ENCODE measurements around the gene UST.
"Not testable (repeated sequence)": the region's sequence is repeated elsewhere in the genome, so short reads cannot be mapped to it uniquely, and the experiment has no call there.

UST gene

DNA sequence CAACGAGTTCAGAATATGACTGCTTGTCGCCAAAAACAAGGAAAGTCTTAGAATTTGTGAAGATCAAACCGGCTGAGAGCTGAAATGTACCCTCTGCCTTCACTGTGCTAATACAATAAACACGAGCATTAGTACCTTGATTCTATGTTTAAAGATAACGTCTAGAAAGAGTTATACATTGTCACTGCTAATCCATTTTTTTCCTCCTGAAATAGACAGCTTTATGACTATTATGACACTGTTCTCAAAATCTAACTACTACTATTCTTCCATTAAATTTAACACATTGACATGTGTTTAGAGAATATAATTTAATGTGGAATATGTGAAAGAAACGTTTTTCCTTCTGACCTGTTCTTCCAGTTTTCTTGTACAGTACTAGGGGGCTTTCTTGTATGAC lies 204.8 kb downstream of the UST start:
- TF ChIP-seq, protein P1, sequence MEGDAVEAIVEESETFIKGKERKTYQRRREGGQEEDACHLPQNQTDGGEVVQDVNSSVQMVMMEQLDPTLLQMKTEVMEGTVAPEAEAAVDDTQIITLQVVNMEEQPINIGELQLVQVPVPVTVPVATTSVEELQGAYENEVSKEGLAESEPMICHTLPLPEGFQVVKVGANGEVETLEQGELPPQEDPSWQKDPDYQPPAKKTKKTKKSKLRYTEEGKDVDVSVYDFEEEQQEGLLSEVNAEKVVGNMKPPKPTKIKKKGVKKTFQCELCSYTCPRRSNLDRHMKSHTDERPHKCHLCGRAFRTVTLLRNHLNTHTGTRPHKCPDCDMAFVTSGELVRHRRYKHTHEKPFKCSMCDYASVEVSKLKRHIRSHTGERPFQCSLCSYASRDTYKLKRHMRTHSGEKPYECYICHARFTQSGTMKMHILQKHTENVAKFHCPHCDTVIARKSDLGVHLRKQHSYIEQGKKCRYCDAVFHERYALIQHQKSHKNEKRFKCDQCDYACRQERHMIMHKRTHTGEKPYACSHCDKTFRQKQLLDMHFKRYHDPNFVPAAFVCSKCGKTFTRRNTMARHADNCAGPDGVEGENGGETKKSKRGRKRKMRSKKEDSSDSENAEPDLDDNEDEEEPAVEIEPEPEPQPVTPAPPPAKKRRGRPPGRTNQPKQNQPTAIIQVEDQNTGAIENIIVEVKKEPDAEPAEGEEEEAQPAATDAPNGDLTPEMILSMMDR (IDR thresholded peaks at IDR 0.05; ENCODE audit: low read depth, low read length), result no peak
- no peak for DNase-seq (ENCODE audit: extremely low read depth, low read depth)

DNA sequence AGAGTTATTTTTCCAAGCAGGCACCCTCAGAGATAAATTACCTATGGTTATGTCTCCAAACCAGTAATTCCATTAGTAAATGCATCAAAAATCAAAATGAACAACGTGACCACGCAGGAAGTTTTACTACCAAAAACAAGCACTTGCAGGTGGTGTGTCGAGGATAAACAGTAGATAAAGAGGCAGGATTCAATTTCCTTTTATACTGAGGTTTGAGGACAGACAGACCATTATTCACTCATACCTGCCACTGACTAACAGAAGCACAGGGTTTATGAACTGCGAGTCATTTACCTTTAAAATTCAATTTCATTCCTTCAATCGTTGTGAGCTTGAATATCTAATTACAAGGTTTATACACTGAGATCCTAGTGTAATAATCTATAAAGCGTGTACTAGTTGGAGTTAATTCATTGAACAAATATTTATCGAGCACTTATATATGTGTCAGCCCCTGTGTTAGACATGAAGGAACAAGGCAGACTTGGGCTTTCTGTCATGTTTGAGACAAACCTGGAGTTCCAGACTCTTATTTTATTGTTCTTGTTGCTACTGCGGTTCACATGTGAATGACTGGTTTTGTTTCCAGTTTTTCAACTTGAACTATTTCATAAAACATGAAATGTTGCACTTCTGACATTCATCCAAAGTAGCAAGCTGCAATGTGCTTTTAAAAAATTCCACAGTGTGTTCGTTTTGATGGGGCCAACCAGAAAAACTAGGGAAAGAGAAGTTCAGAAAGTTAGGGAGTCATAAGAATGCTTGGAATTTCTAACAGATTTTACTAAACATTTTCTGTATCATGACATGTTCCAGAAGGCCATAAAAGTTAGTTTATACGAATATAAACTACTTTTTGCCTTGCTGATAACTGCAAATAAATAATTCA lies 205.6 kb downstream of the UST start:
- DNase-seq (ENCODE audit: extremely low read depth, low read depth), result no peak
- TF ChIP-seq, protein P1 (IDR thresholded peaks at IDR 0.05; ENCODE audit: low read depth, low read length), result no peak

DNA sequence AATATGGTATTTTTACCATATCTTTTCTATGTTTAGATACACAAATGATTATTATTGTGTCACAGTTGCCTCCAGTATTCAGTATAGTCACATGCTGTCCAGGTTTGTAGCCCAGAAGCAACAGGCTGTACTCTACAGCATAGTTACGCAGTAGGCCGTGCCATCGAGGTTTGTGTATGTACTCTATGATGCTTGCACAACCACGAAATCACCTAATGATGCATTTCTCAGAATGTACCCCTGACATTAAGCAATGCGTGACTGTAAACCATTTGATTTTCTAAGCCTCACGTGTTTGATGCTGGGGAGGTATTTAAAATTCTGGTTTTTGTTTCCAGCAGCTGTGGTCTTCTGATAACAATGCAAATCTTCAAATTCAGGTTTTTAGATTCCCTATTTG lies 207.6 kb downstream of the UST start:
- TF ChIP-seq, protein P1 (IDR thresholded peaks at IDR 0.05; ENCODE audit: low read depth, low read length), result no peak
- no peak for DNase-seq (ENCODE audit: extremely low read depth, low read depth)

DNA sequence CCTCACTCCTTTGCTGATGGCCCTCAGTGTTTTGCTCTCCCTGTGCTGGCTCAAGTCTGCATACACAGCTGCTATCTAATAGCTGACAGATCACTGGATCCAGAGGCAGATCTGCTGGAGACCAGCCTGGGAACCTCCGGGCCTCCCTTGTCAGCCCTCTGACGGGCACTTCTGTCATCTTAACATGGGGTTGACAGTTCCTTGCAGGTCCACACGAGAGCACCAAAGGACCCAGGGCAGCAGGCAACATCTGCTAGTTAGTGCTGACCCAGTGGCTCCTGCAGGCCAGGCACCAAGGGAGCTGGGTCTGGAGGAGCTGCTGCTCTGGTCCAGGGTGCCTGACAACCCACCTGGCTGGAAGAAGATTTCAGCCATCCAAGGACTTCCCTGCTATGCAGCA lies 208.1 kb downstream of the UST start:
- TF ChIP-seq, protein P1 (IDR thresholded peaks at IDR 0.05; ENCODE audit: low read depth, low read length), result no peak
- no peak for DNase-seq (ENCODE audit: extremely low read depth, low read depth)

DNA sequence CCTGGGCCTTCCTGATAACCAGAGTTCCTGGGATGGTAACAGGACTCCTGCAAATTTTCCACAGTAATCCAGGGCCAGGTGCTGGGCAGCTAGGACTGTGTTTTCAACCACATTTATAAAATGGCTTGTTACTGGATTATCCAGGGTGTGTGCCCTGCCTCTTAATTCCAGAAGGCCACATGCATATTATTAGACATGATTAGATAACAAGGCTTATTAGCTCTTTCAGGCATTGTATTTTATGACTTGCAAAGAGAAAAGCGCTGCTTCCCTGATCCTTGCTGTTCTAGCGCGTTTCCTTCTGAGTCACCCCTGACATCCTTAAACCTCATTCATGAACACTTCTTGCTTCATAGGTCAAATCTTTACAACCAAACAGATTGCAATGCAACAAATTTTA lies 208.6 kb downstream of the UST start:
- DNase-seq (ENCODE audit: extremely low read depth, low read depth), result no peak
- TF ChIP-seq, protein P1 (IDR thresholded peaks at IDR 0.05; ENCODE audit: low read depth, low read length), result no peak

DNA sequence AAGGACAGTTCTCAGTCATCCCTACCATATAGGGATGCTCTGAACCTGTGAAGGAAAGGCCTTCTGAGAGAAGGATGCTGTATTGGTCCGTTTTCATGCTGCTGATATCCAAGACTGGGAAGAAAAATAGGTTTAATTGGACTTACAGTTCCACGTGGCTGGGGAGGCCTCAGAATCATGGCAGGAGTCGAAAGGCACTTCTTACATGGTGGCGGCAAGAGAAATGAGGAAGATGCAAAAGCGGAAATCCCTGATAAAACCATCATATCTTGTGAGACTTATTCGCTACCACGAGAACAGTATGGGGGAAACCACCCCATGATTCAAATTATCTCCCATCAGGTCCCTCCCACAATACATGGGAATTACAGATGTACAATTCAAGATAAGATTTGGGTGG lies 209.3 kb downstream of the UST start:
- DNase-seq (ENCODE audit: extremely low read depth, low read depth), result not testable (repeated sequence)

DNA sequence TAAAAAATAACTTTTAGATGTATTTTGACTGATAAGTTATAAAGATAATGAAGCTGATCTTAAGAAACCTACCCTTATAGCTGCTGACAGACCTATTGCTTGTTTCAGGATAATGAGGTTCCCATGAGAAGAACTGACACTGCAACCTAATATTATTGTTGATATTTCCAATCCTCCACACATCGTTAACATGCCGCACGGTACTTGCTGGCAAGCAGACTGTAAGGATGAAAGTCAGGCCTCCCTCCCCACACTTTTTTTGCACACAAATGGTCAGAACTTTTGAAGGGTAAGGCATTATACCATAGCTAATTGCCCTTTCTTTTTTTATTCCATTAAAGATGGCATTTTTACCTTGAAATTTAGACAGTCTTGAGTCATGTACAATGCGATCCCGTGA lies 210.9 kb downstream of the UST start:
- no peak for DNase-seq (ENCODE audit: extremely low read depth, low read depth)
- TF ChIP-seq, protein P1 (IDR thresholded peaks at IDR 0.05; ENCODE audit: low read depth, low read length), result no peak

DNA sequence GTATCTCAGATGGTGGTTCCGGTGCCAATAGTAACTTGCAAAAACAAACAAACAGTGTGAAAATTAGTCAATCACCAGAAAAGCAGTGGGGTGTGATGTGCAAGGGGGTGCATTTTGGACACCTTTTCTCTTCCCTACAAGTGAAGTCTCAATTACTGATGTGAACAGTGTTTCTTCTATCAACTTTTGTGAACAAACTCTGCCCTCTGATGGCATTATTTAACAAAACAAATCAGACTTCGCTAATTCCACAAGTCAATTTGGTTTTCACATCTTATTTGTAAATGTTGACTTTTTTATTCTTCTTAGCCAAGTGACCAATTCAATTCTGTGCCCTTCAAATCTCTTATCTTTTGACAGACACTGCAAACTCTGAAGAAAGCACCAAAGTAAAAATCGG lies 212.2 kb downstream of the UST start:
- DNase-seq (ENCODE audit: extremely low read depth, low read depth), result no peak

More for the DNA sequence above, 212.2 kb downstream of the UST start:
- TF ChIP-seq, protein P1 (IDR thresholded peaks at IDR 0.05; ENCODE audit: low read depth, low read length), result no peak
